Measurements from ENCODE around the gene DIPK1B. TPM values are rescaled to one million over a fixed set of nuclear protein-coding genes. Genes with fewer than 3 reads are reported as not detected.

The DIPK1B gene
- total and polyA plus RNA-seq, 10 of the 15 experiments (the other 5 are each of a cell fraction or from before 2014, with no cell fraction given) = 0.08 to 0.28 (median 0.13) TPM; not detected in 3

- TF ChIP-seq PBX3 (IDR thresholded peaks at IDR 0.05; ENCODE audit: insufficient replicate concordance, low read depth, low read length) (no peak), IRF5 (IDR thresholded peaks at IDR 0.05; ENCODE audit: borderline replicate concordance) (no peak), FOS (IDR thresholded peaks at IDR 0.05; ENCODE audit: borderline replicate concordance, extremely low read depth, insufficient read length) (no peak), STAT1 (conservative IDR thresholded peaks at IDR 0.05) (no peak), RAD51 (IDR thresholded peaks at IDR 0.05) (no peak), CEBPZ (IDR thresholded peaks at IDR 0.05; ENCODE audit: low read depth, low read length) (no peak), DPF2 (IDR thresholded peaks at IDR 0.05) (no peak)
These were observed 47.3 kb downstream of the DIPK1B start (continued) for GRCh38 chr9:136759436-136760325.

All from GM12878 (cell line).